ENCODE data around the gene ARHGDIB. TPM values are rescaled to one million over a fixed set of nuclear protein-coding genes. Genes with fewer than 3 reads are reported as not detected.
A peak's percentile ranks its signal among the peaks of the same experiment; 100 is the strongest.

ARHGDIB gene
- total and polyA plus RNA-seq, 12 donors: 28.3 to 196 (median 137) TPM

- H3K27me3 ChIP-seq: no peaks in the 10 kb centered on the region
- peaks cover 13 to 21% of the 10 kb centered on the region in 2 donors for H3K4me1 ChIP-seq (replicated peaks in 1 of 2)
- DNase-seq: no peak
- no peak overlapping the region for H3K4me3 ChIP-seq
- peak overlapping the region in 4 of 5 donors; percentile 13 to 58 (median 22) for H3K27ac ChIP-seq
- WGBS, 4 donors: 52 to 61% (median 58%) methylated on average over 6 to 8 of the region's 8 CpGs
- H3K36me3 ChIP-seq (replicated peaks in 1 of 2): no peaks in the 10 kb centered on the region
- intact Hi-C loops (cut with DNase I): no loop called here
- TF ChIP-seq POLR2A (IDR thresholded peaks at IDR 0.05) (no peak), CTCF (IDR thresholded peaks at IDR 0.05) (no peak)
- H3K9me3 ChIP-seq (replicated peaks in 1 of 3): no peaks in the 10 kb centered on the region
These were observed 56.5 kb downstream of the ARHGDIB start for GRCh38 chr12:14904854-14905253.

- no peak for DNase-seq
- intact Hi-C loops (cut with DNase I): no loop called here
- whole genome bisulfite sequencing, 4 donors: 86 to 97% (median 93%) methylated on average over 5 of the region's 5 CpGs
- peak overlapping the region in 1 of 5 donors; percentile 24 for H3K27ac ChIP-seq
- H3K4me3 ChIP-seq: no peak overlapping the region
- no peaks in the 10 kb centered on the region for H3K36me3 ChIP-seq (replicated peaks in 1 of 2)
- H3K4me1 ChIP-seq (replicated peaks in 1 of 2): peaks cover 13 to 21% of the 10 kb centered on the region in 2 donors
- no peaks in the 10 kb centered on the region for H3K27me3 ChIP-seq
- no peak for TF ChIP-seq POLR2A (IDR thresholded peaks at IDR 0.05)
- TF ChIP-seq CTCF (IDR thresholded peaks at IDR 0.05): no peak
- no peaks in the 10 kb centered on the region for H3K9me3 ChIP-seq (replicated peaks in 1 of 3)
These were observed 57.9 kb downstream of the ARHGDIB start for GRCh38 chr12:14903386-14904098.

- H3K27ac ChIP-seq: peak overlapping the region in 1 of 5 donors; percentile 46
- no peaks in the 10 kb centered on the region for H3K36me3 ChIP-seq (replicated peaks in 1 of 2)
- peak overlapping the region in 1 of 4 donors; percentile 5 for H3K4me3 ChIP-seq
- DNase-seq: peak in 1 of 7 donors; percentile 21
- peaks cover 13 to 21% of the 10 kb centered on the region in 2 donors for H3K4me1 ChIP-seq (replicated peaks in 1 of 2)
- H3K27me3 ChIP-seq: no peaks in the 10 kb centered on the region
- intact Hi-C loops (cut with DNase I): no loop called here
- H3K9me3 ChIP-seq (replicated peaks in 1 of 3): no peaks in the 10 kb centered on the region
- TF ChIP-seq POLR2A (IDR thresholded peaks at IDR 0.05) (no peak), CTCF (IDR thresholded peaks at IDR 0.05) (no peak)
- WGBS, 4 donors: 38 to 43% (median 41%) methylated on average over 2 of the region's 2 CpGs
These were observed 58.9 kb downstream of the ARHGDIB start for GRCh38 chr12:14902465-14902864.

GRCh38 chr12:14901228-14901562, 60.2 kb downstream of the ARHGDIB start:
- peak in 1 of 7 donors; percentile 20 for DNase-seq
- H3K27me3 ChIP-seq: no peaks in the 10 kb centered on the region
- WGBS, 4 donors: 86 to 96% (median 93%) methylated on average over 1 of the region's 1 CpG
- H3K27ac ChIP-seq: peak overlapping the region in 1 of 5 donors; percentile 15
- intact Hi-C loops (cut with DNase I): no loop called here
- H3K9me3 ChIP-seq (replicated peaks in 1 of 3): no peaks in the 10 kb centered on the region
- no peaks in the 10 kb centered on the region for H3K36me3 ChIP-seq (replicated peaks in 1 of 2)
- no peak overlapping the region for H3K4me3 ChIP-seq
- H3K4me1 ChIP-seq (replicated peaks in 1 of 2): peaks cover 19 to 32% of the 10 kb centered on the region in 2 donors
- peak in 1 of 6 experiments; percentile 5 for TF ChIP-seq CTCF (IDR thresholded peaks at IDR 0.05)
- no peak for TF ChIP-seq POLR2A (IDR thresholded peaks at IDR 0.05)

Data from adrenal gland (tissue), 12 donors.